G401 (cell line): ENCODE measurements around the gene LIPE. TPM values are rescaled to one million over a fixed set of nuclear protein-coding genes. Genes with fewer than 3 reads are reported as not detected.
A peak's percentile ranks its signal among the peaks of the same experiment; 100 is the strongest.

Source experiments
- DNase-seq: peaks from one replicate; pipeline ENCODE4 v3.0.0-alpha.2; 2015; ENCODE audit warnings: low spot score
- in situ Hi-C: cut with HindIII; loops from 2 replicates; pipeline ENCODE4 v1.10.0; 2016; ENCODE audit warnings: low sequenced_read_pairs, mixed read lengths
- total RNA-seq: library from RNA; depleted of rRNA; stranded (reverse); fragments of >200 nt; shearing (Covaris generic); gene quantifications from 2 replicates; pipeline ENCODE4 v1.2.3, GENCODE V29; 2014

LIPE gene
- total RNA-seq, 1 experiment from 2014 or later = 29.0 TPM

DNA sequence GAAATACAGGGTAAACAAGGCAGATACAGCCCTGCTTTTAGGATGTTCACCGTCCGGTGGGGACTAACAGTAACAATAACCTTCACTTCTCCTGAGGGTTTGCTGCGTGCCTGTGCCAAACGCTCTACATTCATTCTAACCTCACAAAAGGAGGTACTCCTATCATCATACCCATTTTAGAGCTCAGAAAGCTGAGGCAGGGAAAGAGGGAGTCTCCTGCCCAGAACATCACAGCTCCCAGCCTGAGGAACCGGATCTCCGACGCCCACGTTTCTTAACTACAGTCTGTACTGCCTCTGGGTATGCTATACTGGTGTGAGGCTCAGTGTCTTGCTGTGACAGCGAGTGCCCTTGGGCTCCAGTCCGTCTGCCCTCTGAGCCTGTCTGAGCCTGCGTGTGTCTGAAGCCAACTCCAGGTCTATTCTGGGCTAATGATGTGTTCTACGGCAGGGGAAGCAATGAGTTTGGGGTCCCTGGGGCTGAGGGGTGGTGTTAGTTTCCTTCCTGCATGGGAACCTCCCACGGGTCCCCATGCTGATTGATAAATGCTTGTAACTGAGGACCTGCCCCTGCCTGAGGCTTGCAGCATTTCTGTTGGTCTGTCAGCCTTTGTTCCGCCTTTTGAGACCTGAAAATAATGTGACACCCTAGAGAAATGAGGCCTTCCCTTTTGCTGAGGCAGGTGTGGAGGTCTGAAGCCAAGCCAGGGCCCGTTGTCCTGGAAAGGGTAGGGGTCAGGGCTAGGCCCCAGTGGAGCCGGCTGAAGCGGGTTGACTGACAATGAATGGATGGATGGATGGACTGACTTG is 4.9 kb downstream of the LIPE start:
- DNase-seq = no peak
- in situ Hi-C loops = no loop called here

DNA sequence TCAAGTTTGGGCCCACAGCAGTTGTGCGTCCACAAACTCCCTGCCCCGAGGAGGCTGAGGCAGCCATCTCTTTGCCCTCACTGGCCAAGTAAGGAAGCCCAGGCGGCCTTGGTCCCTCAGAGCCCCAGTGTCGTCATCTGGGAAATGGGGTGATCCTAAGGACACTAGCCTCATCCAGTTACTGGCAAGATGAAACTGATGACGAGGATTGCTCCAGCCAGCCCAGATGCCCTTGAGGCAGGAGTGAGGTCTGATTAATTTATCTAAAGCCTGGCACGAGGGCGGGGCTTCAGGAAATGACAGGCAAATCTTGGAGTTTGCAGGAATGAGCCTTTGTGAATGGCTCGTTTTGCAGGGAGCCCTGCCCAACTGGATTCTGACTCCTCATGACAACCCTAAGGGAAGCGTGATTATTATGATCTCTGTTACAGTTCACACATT is 5.6 kb downstream of the LIPE start:
- in situ Hi-C loops = no loop called here
- DNase-seq = no peak

GRCh38 chr19:42421101-42421500 is 6.1 kb downstream of the LIPE start:
- DNase-seq = no peak
- in situ Hi-C loops = no loop called here

DNA sequence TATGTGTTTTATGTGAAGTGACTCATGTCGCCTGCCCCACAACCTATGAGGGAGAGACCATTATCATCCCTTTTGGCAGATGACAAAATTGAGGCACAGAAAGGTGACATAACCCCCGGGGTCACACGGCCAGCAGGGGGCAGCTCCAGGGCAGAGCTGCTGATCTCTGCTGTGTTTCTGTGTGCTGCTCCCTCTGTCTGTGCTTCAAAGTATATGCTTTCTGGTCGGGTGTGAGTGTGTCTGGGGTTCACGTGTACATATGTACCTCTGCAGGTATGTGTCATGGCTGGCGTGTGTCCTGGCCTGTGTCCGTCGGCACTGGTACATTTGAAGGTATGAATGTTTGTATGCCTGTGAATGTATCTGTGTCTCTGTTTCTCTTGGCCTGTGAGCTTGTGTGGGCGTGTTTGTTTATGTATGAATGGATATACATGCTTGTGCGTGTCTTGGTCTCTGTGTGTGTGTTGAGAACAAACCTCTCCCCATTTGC is 7.1 kb downstream of the LIPE start:
- no peak for DNase-seq
- in situ Hi-C loops = no loop called here

GRCh38 chr19:42419309-42419708 is 7.9 kb downstream of the LIPE start:
- in situ Hi-C loops = no loop called here

DNA sequence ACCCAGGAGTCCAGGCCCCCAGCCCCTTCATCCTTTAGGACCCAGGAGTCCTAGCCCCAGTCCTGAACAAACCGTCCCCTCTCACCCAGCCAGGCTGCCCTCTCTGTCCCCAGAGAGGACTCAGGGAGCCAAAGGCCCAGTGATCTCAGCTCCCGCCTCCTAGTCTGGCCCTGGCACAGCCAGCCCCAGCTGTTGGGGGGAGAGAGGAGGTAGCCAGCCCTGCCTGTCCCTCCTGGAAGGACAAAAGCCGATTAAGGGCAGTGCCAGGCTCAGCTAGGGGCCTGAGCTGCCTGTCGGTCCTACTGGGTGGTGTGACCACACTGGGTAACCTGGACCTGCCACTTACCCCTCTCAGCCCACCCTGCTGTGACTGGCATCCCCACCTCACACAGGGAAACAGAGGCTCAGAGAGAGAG is 14.5 kb downstream of the LIPE start:
- in situ Hi-C loops = no loop called here
- DNase-seq = no peak

More at GRCh38 chr19:42419309-42419708, 7.9 kb downstream of the LIPE start:
- no peak for DNase-seq

DNA sequence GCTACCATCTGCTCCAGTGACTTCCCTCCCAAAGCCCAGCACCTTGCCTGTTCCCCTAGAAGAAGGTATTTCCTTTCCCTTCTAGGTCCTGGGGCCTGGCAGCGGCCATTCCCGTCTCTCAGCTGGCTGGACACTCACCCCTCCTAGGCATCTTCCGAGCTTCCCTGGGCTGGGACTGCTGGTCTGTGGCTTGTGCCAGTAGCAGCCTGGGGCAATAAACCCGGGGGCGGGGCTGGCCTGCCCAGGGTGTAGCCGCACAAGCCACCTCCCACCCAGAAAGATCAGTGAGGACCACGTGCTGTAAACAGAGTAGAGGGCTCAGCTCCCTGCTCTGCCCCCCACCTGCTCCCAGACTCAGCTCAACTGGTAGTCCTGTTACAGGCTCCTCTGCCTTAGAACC is 15.0 kb downstream of the LIPE start:
- no peak for DNase-seq
- in situ Hi-C loops = no loop called here

DNA sequence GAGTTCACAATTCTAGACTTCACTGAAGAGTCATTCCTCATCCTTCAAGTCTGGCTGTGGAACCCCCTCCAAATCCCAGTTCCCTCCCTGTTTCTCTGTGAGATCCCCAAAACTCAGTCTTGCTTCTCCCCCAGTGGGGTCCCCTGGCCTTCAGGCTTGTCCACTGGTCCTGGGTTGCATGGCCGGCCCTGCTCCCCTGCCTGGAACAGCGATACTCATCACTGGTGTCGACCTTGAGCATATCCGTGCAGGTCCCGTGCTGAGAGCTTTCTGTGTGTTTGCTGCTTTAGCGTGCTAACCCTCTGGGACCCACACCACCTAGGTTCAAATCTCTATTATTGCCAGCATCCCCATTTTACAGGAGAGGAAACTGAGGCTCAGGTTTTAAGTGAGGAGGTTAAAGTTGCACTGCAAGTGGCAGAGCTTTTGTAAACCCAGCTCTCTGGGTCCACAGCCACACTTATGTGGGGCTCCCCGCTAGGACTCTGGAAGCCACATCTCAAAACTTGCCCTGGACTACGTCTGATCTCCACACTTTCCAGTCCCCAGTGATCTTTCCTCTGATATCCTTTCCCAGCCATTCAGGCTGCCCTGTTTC is 15.5 kb downstream of the LIPE start:
- in situ Hi-C loops = no loop called here
- DNase-seq = no peak

- no peak for DNase-seq
- in situ Hi-C loops = no loop called here
These were observed 16.8 kb downstream of the LIPE start for GRCh38 chr19:42410371-42410770.

DNA sequence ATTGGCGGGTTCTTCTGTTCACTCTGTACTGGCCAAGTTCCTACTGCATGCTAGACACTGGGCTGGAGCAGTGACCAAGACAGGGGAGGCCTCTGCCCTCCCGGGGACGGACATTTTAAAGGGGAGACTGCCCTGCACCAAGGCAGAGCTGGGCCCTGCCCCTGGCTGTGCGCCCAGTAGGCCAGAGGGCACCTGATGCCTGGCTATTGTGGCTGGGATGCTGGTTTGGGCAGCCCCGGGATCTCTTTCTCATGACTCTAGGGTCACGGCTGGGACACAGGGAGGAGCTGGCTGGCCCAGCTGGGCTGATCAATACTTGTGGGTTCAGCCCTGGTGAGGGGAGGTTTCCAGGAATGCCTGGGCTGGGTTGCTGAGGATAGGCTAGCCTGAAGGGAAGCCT is 17.7 kb downstream of the LIPE start:
- no peak for DNase-seq
- in situ Hi-C loops = no loop called here

DNA sequence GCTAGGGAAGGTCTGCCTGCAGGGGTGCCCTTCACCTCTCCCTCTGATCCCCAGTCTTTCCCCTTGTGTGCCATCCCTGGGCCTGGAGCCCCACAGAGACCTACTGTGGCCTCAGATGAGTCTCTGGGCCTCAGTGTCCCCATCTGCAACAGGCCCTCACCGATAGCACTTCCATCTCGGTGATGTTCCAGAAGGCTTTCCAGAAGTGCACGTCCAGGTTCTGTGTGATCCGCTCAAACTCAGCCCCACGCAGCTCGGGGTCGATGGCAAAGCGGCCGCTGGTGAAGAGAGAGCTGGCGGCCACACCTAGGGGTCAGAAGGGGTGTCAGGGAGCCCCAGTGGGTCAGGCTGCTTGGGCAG is 19.4 kb downstream of the LIPE start:
- DNase-seq = no peak
- in situ Hi-C loops = no loop called here

DNA sequence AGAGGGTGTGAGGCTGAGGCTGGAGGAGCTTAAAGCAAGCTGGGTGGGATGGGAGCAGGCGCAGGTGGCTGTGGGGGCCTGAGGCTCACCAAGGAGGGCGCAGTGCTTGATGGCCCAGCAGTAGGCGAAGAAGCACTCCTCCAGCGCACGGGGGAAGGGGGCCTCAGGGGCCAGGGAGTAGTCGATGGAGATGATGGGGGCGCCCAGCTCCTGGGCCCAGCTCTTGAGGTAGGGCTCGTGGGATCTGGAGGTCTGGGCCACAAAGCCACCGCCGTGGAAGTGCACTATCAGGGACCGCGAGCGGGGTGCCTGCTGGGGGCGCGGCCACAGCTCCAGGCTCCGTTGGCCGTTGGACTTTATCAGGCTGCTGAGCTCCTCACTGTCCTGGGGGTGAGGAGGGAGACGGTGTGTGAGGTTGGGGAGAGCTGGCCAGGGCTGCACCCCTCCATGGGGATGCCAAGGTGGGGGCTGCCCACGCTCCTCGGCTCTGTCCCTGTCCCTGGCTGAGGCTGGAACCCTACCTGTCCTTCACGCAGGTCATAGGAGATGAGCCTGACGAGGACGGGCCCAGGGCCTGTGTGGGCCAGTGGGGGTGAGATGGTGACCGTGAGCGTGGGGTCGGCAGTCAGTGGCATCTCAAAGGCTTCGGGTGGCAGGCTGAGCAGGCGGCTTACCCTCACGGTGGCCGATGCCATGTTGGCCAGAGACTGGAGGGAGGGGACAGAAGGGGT is 19.9 kb downstream of the LIPE start:
- DNase-seq = no peak
- in situ Hi-C loops = no loop called here

DNA sequence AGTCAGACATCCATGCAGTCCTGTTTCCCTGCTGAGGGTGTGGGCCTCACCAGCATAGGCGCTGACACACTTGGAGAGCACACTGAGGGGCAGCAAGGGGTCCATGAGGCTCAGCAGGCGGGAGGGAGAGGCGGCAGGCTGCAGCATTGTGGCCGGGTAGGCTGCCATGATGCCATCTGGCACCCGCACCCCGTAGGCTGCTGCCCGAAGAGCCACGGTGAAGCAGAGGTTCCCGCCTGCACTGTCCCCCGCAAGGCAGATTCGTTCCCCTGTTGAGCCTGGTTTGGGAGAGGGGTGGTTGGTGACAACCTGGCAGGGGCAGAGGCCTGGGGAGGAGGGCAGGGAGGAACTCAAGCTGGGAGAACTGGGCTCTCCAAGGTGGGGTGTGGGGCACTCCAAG is 21.1 kb downstream of the LIPE start:
- in situ Hi-C loops = no loop called here
- DNase-seq = no peak

- in situ Hi-C loops = no loop called here
- DNase-seq = no peak
These were observed 23.6 kb downstream of the LIPE start for GRCh38 chr19:42403586-42403985.

DNA sequence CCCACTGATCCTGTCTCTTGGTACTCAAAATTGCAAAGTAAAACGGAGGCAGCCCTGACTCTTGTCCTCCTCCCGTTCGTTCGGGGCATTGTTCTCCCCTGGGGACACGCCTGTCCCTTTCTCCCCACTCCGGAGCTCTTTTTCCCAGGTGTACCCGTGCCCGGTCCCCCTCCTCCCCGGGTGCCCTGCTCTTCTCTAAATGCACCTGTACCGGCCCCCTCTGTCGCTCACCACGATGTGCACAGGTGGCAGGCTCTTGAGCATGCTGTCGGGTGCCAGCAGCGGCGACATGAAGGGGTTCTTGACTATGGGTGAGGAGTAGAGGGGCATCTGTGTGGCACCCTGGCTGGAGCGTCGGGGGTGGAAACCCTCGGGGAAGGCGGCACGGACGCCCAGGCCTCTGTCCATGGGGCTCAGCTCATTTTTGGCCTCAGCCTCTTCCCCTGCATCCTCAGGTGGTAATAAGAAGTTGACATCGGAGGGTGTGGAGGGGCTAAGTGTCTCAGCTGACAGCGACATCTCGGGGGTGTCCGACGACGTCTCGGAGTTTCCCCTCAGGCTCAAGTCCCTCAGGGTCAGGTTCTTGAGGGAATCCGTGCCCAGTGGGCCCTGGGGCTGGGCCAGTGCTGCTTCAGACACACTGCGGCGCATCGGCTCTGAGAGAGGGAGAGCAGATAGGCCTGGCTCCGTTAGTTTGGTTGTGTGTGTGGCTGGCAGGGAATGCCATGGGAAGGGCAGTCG is 24.6 kb downstream of the LIPE start:
- DNase-seq = peak; percentile 48
- in situ Hi-C loops = no loop called here

DNA sequence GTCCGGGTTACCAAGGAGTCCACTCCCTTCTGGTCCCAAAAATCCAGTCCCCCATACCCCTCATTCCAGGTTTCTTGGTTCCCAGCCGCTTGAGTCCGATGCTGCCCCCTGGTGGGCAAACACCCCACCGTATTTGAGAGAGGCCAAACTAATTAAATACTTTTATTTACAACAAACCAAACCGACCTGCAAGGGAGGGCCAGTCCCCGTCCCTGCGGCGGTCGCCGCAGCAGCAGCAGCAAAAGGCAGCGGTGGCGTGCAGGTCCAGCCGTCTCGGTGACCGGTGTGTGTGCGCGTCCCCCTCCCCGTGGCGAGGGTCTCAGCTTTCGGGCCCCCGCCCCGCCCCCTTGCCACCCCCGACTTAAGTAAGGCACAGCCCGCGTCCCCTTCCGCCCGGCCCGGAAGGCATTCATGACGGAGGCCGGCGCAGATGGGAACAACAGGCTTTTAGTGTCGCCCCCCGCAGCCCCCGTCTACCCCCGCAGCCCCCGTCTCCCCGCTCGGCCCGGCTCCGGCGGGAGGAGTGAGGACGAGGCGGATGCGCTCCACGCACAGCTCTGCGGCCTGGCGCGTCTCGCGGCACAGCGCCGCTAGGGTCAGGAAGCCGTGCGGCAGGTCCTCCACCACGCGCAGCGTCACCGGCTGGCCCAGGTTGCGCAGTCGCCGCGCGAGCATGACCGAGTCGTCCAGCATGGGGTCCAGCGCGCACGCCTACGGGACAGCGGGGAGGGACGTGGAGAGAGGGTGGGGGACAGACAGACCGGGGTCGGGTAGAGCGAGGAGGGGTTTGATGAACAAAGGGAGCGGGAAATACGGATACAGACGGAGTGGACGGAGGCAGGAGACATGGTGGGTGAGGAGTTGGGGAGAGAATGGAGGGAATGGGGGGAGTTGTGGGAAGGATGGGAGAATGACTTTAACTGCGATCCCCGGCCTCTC is 25.6 kb downstream of the LIPE start:
- in situ Hi-C loops = no loop called here
- peak; percentile 78 for DNase-seq

DNA sequence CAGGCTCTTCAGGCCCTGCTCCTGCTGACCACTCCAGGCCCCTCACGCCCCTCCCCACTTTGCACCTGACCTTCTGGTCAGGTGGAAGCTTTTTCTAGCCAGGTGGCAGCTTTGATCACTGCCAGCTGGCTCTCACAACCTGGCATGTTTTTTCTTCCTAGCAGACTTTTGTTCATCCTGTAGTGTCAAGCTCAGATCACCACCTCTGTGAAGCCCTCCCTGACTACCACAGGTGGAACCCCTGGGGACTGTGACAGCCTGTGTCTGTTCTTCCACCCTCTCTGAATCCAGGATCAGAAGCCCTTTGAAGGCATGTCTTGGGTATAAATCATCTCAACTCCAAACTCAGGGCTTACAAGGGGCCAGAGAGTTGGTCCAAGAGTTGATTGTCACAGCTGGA is 26.8 kb downstream of the LIPE start:
- DNase-seq = no peak
- in situ Hi-C loops = no loop called here
